ENCODE data around the gene TGFBR2. TPM values are rescaled to one million over a fixed set of nuclear protein-coding genes. Genes with fewer than 3 reads are reported as not detected.

Gene TGFBR2
- total and polyA plus RNA-seq, 10 donors: 18.2 to 322 (median 239) TPM

DNA sequence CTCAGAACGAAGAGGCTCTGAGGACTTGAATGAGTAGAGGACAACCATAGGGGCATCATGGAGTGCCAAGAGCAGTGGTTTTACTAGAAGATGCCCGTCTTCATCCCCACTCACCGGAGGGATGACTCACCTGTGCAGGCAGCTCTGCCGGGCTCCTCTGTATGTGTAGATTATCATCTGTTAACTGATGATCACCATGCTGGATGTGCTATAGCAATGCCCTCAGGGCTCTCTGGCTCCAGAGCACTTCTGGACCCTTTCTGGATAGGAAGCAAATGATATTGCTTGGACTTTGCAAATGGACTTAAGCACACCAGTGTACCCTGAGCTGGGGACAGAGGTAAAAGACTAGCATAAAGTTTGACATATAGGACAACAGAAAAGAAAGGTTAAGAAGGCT lies 10.2 kb upstream of the TGFBR2 start:
- TF ChIP-seq, protein P1, sequence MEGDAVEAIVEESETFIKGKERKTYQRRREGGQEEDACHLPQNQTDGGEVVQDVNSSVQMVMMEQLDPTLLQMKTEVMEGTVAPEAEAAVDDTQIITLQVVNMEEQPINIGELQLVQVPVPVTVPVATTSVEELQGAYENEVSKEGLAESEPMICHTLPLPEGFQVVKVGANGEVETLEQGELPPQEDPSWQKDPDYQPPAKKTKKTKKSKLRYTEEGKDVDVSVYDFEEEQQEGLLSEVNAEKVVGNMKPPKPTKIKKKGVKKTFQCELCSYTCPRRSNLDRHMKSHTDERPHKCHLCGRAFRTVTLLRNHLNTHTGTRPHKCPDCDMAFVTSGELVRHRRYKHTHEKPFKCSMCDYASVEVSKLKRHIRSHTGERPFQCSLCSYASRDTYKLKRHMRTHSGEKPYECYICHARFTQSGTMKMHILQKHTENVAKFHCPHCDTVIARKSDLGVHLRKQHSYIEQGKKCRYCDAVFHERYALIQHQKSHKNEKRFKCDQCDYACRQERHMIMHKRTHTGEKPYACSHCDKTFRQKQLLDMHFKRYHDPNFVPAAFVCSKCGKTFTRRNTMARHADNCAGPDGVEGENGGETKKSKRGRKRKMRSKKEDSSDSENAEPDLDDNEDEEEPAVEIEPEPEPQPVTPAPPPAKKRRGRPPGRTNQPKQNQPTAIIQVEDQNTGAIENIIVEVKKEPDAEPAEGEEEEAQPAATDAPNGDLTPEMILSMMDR (IDR thresholded peaks at IDR 0.05 in 8 of 11, conservative IDR thresholded peaks at IDR 0.05 in 3 of 11): no peak
- 90 to 100% (median 95%) methylated on average over 4 of the region's 4 CpGs for WGBS, 5 donors
- no peak overlapping the region for H3K27ac ChIP-seq

DNA sequence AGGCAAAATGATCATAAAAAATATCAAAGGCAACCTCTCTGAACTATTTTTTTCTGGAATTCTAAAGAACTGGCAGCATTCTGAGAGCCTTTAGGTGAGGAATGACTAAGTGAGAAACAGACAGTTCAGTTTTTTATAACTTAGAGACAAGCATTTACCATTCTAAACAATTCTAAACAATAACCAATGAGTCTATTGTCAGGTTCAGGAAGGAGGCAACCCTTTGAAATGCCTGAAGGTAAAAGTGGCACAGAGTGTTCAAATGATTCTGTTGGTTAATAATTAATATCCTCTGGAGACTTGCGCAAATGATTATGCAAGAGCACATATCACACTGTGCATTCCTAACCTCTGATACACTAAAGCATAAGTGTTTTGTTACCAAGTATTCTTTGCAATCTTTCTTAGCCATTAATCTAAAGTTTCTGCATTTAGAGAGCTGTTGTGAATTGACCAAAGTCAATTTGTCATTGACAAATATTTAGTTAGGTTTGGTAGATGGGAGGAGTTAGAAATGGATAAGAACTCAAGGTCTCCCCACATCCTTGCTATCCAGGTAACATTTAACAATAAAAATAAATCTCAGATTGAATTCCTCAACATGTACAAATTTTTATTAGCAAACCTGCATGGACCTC lies 9.2 kb upstream of the TGFBR2 start:
- H3K4me1 ChIP-seq: peaks cover 6 to 39% (median 21%) of the 10 kb centered on the region in 6 donors
- no peak for DNase-seq
- no peak overlapping the region for H3K27ac ChIP-seq
- peaks cover 0 to 12% (median 2%) of the 10 kb centered on the region in 8 donors for H3K9me3 ChIP-seq
- H3K36me3 ChIP-seq: no peaks in the 10 kb centered on the region
- TF ChIP-seq, protein P1 (IDR thresholded peaks at IDR 0.05 in 8 of 11, conservative IDR thresholded peaks at IDR 0.05 in 3 of 11): no peak
- intact Hi-C loops (cut with DNase I; ENCODE audit: low total_unique reads): no loop called here
- WGBS, 5 donors: 56 to 88% (median 62%) methylated on average over 1 of the region's 1 CpG
- no peaks in the 10 kb centered on the region for H3K27me3 ChIP-seq (replicated peaks in 1 of 7)
- no peak overlapping the region for H3K4me3 ChIP-seq

More for the DNA sequence above, 10.2 kb upstream of the TGFBR2 start:
- Histone ChIP-seq H3K9me3 (peaks cover 0 to 12% (median 2%) of the 10 kb centered on the region in 8 donors), H3K27me3 (replicated peaks in 1 of 7) (no peaks in the 10 kb centered on the region), H3K36me3 (no peaks in the 10 kb centered on the region), H3K4me3 (no peak overlapping the region), H3K4me1 (peaks cover 6 to 31% (median 21%) of the 10 kb centered on the region in 6 donors)
- intact Hi-C loops (cut with DNase I; ENCODE audit: low total_unique reads): no loop called here
- no peak for DNase-seq

DNA sequence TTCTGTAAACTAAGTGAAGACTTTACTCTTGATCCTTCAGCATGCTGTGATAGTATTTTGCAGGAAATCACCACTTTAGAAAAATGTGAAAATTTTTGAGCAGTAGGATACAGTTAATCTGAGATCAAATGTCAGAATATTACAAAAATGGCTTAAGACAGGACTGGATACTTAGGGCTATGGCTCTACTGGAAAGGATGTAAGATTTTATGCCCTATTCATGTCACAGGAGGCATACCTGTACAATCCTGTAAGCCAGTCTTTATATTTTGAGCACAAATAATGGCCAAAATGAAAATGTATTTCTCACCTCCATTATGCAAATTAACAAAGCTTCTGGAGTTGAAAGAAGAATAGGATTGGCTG lies 8.6 kb upstream of the TGFBR2 start:
- no peak overlapping the region for H3K27ac ChIP-seq
- DNase-seq: no peak
- TF ChIP-seq POLR2A (IDR thresholded peaks at IDR 0.05) (no peak), POLR2AphosphoS5 (IDR thresholded peaks at IDR 0.05) (no peak)
- TF ChIP-seq, protein P1 (IDR thresholded peaks at IDR 0.05 in 8 of 11, conservative IDR thresholded peaks at IDR 0.05 in 3 of 11): no peak
- intact Hi-C loops (cut with DNase I; ENCODE audit: low total_unique reads): no loop called here
- no peaks in the 10 kb centered on the region for H3K36me3 ChIP-seq
- no peak overlapping the region for H3K4me3 ChIP-seq
- peaks cover 10 to 44% (median 25%) of the 10 kb centered on the region in 6 donors for H3K4me1 ChIP-seq
- H3K9me3 ChIP-seq: peaks cover 0 to 12% (median 2%) of the 10 kb centered on the region in 8 donors
- H3K27me3 ChIP-seq (replicated peaks in 1 of 7): no peaks in the 10 kb centered on the region

DNA sequence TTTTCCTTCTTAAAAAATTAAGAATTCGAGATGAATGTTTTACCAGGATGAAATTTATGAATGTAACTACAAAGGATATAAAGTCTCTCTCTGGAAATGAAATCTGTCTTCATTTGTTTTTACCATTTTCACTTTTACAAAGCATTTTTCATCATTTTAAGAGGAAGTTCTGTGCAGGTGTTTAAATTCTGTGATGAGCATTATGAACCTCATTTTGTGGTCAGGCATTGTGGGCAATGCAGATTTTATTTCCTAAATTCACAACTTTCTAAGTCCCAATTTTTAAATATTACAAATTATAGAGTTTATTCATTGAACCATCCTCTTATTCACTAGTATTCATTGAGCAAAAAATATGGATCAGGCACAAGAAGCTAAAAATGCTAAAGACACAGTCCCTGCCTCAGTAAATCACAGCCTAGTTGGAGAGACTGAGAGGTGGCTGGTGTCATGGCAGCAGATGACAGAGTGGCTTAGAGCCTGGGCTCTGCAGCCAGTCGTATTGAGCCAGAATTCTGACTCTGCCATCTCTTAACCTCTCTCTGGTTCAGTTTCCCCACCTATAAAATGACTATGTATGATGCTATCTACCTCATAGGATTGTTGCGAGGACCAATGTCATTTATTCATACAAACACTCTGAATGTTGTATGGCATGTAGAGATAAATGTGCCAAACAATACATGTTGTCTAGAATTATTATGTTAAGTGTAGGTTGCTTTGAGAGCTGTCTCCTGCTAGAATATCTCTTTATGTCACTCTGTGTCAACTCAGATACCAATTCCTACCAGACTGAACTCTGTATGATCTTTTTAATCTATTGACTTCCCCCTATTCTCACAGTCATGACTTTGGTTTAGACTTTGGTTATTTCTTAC lies 7.5 kb upstream of the TGFBR2 start:
- peak overlapping the region in 5 of 8 donors; percentile 24 to 54 (median 44) for H3K27ac ChIP-seq
- no peaks in the 10 kb centered on the region for H3K36me3 ChIP-seq
- DNase-seq: no peak
- intact Hi-C loops (cut with DNase I; ENCODE audit: low total_unique reads): no loop called here
- H3K27me3 ChIP-seq (replicated peaks in 1 of 7): no peaks in the 10 kb centered on the region
- H3K4me1 ChIP-seq: peaks cover 20 to 55% (median 36%) of the 10 kb centered on the region in 6 donors
- peaks cover 0 to 9% (median 1%) of the 10 kb centered on the region in 8 donors for H3K9me3 ChIP-seq
- TF ChIP-seq, protein P1 (IDR thresholded peaks at IDR 0.05 in 8 of 11, conservative IDR thresholded peaks at IDR 0.05 in 3 of 11): no peak
- 57 to 78% (median 74%) methylated on average over 3 of the region's 3 CpGs for WGBS, 5 donors
- no peak overlapping the region for H3K4me3 ChIP-seq
